ENCODE results near the gene AKR7A2.

DNA sequence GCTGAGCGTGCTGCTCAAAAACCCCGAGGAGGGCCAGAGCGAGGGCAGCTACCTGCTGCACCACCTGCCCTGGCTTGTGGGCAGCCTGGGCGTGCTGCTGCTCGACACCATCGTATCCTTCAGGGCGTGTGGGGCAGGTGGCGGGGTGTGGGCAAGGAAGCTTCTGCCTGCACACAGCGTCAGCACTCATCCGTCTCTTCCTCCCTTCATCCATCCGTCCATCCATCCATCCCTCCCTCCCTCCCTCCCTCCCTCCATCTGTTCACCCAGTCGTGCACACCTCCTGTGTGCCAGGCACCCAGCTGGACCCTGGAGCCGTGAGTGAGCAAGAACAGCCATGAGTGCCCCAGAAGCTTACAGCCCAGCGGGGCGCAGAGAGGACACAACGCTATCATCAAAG is 15.4 kb upstream of the AKR7A2 start:
- TF ChIP-seq, protein P1, sequence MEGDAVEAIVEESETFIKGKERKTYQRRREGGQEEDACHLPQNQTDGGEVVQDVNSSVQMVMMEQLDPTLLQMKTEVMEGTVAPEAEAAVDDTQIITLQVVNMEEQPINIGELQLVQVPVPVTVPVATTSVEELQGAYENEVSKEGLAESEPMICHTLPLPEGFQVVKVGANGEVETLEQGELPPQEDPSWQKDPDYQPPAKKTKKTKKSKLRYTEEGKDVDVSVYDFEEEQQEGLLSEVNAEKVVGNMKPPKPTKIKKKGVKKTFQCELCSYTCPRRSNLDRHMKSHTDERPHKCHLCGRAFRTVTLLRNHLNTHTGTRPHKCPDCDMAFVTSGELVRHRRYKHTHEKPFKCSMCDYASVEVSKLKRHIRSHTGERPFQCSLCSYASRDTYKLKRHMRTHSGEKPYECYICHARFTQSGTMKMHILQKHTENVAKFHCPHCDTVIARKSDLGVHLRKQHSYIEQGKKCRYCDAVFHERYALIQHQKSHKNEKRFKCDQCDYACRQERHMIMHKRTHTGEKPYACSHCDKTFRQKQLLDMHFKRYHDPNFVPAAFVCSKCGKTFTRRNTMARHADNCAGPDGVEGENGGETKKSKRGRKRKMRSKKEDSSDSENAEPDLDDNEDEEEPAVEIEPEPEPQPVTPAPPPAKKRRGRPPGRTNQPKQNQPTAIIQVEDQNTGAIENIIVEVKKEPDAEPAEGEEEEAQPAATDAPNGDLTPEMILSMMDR (IDR thresholded peaks at IDR 0.05; ENCODE audit: insufficient read depth, low read length, poor library complexity, severe bottlenecking) = no peak
- TF ChIP-seq EZH2phosphoT487 (conservative IDR thresholded peaks at IDR 0.05; ENCODE audit: low read length) = no peak
